Duodenal mucosa (tissue), 2 donors: ENCODE results near the gene DRAM2.

Source experiments
- H3K27ac ChIP-seq: one replicate; pipeline ENCODE4 v1.7.0; 2013; ENCODE audit warnings: low read depth, low read length
- H3K27me3 ChIP-seq, 2 donors: one replicate each; pipeline ENCODE4 v1.7.0; 2013; ENCODE audit warnings: low read length in 2 of 2, control low read depth in 1 of 2; ENCODE audit not compliant: insufficient read depth in 2 of 2, control insufficient read depth in 1 of 2
- H3K36me3 ChIP-seq, 2 donors: one replicate each; pipeline ENCODE4 v1.7.0; 2013; ENCODE audit warnings: low read length in 2 of 2, control low read depth in 1 of 2; ENCODE audit not compliant: insufficient read depth in 2 of 2, control insufficient read depth in 1 of 2
- H3K4me1 ChIP-seq, 2 donors: one replicate each; pipeline ENCODE4 v1.7.0; 2013; ENCODE audit warnings: low read length in 2 of 2, control low read depth in 1 of 2; ENCODE audit not compliant: insufficient read depth in 2 of 2, control insufficient read depth in 1 of 2
- H3K4me3 ChIP-seq, 2 donors: one replicate each; pipeline ENCODE4 v1.7.0; 2013; ENCODE audit warnings: low read length in 2 of 2, low read depth in 1 of 2
- H3K9ac ChIP-seq, 2 donors: one replicate each; pipeline ENCODE4 v1.7.0; 2013; ENCODE audit warnings: low read length in 2 of 2, low read depth in 1 of 2
- H3K9me3 ChIP-seq, 2 donors: one replicate each; pipeline ENCODE4 v1.7.0; 2013; ENCODE audit warnings: low read length in 2 of 2, control low read depth in 1 of 2; ENCODE audit not compliant: control insufficient read depth in 1 of 2

DRAM2 gene

DNA sequence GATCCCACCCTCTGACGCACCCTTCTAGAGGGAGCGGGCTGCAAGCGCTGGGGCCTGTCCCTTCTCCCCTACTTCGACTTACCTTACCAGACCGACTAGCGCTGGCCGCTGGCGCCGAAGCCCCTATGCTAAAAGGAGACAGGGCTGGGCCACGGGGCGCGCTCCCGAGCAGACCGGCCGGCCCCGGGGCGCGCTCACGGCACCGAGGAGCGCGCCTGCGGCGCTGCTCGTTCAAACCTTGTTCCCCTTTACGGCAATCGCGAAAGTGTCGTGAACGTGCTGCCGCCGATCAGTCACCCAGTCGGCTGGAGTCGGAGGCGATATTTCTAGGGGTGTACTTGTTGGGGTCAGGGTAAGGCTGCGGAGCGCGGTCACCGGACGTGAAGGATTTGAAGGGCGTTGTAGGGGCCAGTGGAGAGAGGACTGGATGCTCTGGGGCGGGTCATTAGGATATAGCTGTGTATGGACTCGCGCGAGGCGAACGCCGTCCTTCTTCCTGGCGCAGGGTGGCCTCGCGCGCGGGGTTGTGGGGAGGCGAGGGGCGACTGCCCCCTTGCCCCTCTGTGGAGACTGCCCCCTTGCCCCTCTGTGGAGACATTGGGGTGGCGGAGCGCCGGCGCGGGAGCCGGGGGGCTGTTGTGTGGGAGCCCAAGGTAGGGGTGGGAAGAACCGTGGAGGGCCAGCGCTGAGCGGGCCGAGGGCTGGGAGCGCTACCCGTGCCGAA is at the start of gene DRAM2, which contains the start of gene CEPT1:
TSS of gene DRAM2 (minus strand) at position 138 of the 724 bp plus-strand sequence. CDS start 8,539 bp downstream, outside the sequence.
TSS of gene CEPT1 (plus strand) at position 268 of the 724 bp plus-strand sequence. CDS start 7,492 bp downstream, outside the sequence.
- Histone ChIP-seq H3K36me3 (peaks cover 7 to 10% of the 10 kb centered on the region in 2 donors), H3K27ac (peak within 1 kb of the TSS; percentile 82), H3K4me3 (peak within 1 kb of the TSS; percentile 74 to 92), H3K27me3 (no peaks in the 10 kb centered on the region), H3K9ac (peak within 1 kb of the TSS; percentile 66 to 90), H3K4me1 (peaks cover 26 to 30% of the 10 kb centered on the region in 2 donors), H3K9me3 (no peaks in the 10 kb centered on the region)

DNA sequence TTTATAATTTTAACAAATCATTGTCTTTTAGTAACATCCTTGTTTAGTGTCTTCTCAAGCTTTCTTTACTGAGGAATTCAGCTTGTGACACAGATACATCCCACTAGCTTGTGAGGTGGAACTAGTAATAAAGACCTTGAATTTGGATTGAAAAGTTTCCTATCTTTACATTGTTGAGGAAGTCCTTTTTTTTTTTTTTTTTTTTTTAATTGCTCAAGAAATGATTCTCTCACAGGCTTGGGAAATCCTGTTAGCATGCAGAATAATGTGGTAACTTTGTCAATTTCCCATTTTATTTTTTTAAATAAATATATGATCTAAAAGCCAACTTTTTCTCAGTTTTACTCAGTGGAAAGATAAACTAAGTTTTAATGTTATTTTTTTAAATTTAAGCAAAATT is 44.8 kb upstream of the DRAM2 start:
- no peak overlapping the region for H3K27ac ChIP-seq
- peaks cover 0 to 9% of the 10 kb centered on the region in 2 donors for H3K4me1 ChIP-seq
- no peaks in the 10 kb centered on the region for H3K9me3 ChIP-seq
- no peak overlapping the region for H3K9ac ChIP-seq
- no peaks in the 10 kb centered on the region for H3K27me3 ChIP-seq
- H3K36me3 ChIP-seq: peaks cover 59 to 62% of the 10 kb centered on the region in 2 donors
- H3K4me3 ChIP-seq: no peak overlapping the region

DNA sequence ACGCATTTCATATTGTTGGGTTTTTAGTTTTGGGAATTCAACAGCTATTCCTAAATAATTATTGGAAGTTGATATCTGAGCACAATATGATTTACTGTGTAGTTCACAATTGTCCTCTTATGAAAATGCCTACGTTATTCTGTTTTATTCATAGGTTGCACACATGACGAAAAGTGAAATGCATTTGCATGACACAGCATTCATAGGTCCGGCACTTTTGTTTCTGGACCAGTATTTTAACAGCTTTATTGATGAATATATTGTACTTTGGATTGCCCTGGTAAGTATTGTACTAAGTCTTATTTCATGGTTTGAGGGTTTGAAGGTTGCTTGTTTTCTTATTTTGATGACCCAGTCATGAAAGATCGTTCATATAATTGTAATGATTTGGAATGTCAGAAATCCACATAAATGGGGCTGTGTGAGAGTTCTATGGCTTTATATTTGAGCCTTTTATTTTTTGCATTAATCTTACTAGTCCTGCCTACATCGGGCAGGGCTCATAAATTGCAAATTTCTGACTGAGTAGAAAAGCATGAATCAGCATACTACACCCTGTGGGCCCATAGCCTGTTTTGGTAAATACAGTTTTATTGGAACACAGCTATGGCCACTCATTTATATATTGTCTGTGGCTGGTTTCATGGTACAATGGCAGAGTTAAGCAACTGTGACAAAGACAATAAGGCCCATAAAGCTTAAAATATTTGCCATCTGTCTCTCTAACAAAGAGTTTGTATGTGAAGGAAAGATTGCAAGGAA is 43.6 kb upstream of the DRAM2 start:
- Histone ChIP-seq H3K4me1 (peaks cover 0 to 9% of the 10 kb centered on the region in 2 donors), H3K27ac (no peak overlapping the region), H3K9me3 (no peaks in the 10 kb centered on the region), H3K27me3 (no peaks in the 10 kb centered on the region), H3K9ac (no peak overlapping the region), H3K4me3 (no peak overlapping the region), H3K36me3 (peaks cover 49 to 51% of the 10 kb centered on the region in 2 donors)

DNA sequence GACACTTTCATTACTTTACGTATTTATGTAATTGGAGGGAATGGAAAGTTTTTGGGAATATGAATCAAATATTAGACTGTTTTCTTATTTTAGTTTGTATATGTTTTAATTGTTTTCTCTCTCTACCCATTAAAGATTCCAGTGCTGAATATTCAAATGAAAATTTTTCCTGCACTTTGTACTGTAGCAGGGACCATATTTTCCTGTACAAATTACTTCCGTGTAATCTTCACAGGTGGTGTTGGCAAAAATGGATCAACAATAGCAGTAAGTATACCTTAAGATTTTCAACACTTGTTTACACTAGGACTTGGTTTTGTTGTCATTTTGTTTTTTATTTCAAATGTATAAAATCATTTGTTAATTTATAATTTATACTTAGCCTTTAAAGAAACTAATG is 42.2 kb upstream of the DRAM2 start:
- no peak overlapping the region for H3K9ac ChIP-seq
- no peaks in the 10 kb centered on the region for H3K9me3 ChIP-seq
- no peaks in the 10 kb centered on the region for H3K27me3 ChIP-seq
- peaks cover 34 to 36% of the 10 kb centered on the region in 2 donors for H3K36me3 ChIP-seq
- no peak overlapping the region for H3K27ac ChIP-seq
- H3K4me3 ChIP-seq: no peak overlapping the region
- peaks cover 0 to 9% of the 10 kb centered on the region in 2 donors for H3K4me1 ChIP-seq

- H3K27me3 ChIP-seq: no peaks in the 10 kb centered on the region
- H3K4me1 ChIP-seq: peaks cover 0 to 9% of the 10 kb centered on the region in 2 donors
- peaks cover 14 to 26% of the 10 kb centered on the region in 2 donors for H3K36me3 ChIP-seq
- no peak overlapping the region for H3K27ac ChIP-seq
- no peaks in the 10 kb centered on the region for H3K9me3 ChIP-seq
- no peak overlapping the region for H3K4me3 ChIP-seq
- H3K9ac ChIP-seq: no peak overlapping the region
These were observed 40.2 kb upstream of the DRAM2 start for GRCh38 chr1:111179968-111180533.

DNA sequence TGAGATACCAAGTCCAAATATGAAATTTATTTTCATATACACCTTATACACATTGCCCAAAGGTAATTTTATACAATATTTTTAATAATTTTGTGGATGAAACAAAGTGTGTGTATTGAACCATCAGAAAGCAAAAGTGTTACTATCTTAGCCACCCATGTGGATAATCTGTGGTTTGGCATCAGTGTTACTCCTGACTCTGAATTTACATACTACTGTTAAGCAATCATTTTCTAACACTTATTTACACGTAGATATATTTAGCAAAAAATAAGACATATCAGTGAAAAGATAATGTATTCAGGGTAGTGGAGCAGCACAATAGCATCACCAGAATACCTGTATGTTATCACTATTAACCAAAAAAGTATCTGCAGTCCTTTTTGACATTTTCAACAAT is 36.8 kb upstream of the DRAM2 start:
- Histone ChIP-seq H3K36me3 (peaks cover 0 to 13% of the 10 kb centered on the region in 2 donors), H3K27ac (no peak overlapping the region), H3K9ac (no peak overlapping the region), H3K9me3 (no peaks in the 10 kb centered on the region), H3K4me1 (peaks cover 0 to 5% of the 10 kb centered on the region in 2 donors), H3K4me3 (no peak overlapping the region), H3K27me3 (no peaks in the 10 kb centered on the region)

- H3K4me3 ChIP-seq: no peak overlapping the region
- no peak overlapping the region for H3K9ac ChIP-seq
- no peak overlapping the region for H3K27ac ChIP-seq
- peaks cover 0 to 2% of the 10 kb centered on the region in 2 donors for H3K4me1 ChIP-seq
- peaks cover 0 to 13% of the 10 kb centered on the region in 2 donors for H3K36me3 ChIP-seq
- no peaks in the 10 kb centered on the region for H3K9me3 ChIP-seq
- no peaks in the 10 kb centered on the region for H3K27me3 ChIP-seq
These were observed 35.5 kb upstream of the DRAM2 start for GRCh38 chr1:111175349-111175748.

DNA sequence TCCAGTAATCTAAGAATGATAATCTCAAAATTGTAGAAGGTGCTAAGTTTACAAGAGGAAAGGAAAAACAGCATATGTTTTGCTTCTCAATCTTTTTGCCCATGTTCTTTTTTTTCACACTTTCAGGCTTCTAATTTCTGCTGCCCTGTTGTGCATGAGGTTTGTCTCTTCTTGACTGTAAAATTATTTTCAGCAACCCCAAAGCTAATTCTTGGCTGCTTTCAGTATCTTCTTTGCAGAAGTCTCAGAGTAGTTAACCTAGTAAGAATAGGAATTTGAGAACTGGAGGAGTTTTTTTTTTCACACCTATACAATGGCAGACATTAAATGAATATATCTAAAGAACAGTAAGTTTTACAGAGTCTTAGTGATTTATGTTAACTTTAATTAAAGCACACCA is 34.2 kb upstream of the DRAM2 start:
- Histone ChIP-seq H3K27ac (no peak overlapping the region), H3K4me3 (no peak overlapping the region), H3K36me3 (peaks cover 0 to 14% of the 10 kb centered on the region in 2 donors), H3K9ac (no peak overlapping the region), H3K4me1 (no peaks in the 10 kb centered on the region), H3K9me3 (no peaks in the 10 kb centered on the region), H3K27me3 (no peaks in the 10 kb centered on the region)

DNA sequence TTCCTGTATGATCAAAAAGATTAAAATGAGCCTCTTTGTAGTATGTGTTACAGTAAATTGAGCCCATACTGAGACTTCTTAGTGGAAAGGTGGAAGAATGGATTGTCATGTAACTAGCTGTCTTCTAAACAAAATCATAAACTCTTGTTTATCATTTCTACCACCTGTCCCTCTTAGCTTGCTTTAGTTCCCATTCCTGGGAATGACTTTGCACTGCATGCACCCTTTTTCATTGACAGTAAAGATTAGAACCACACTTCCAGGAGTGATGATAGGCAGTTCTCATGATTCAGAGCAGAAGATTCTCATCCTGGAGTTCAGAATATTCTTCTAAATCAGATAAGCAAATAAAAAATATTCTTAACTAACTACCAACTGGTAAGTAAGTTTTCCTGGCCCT is 32.6 kb upstream of the DRAM2 start:
- H3K27me3 ChIP-seq: no peaks in the 10 kb centered on the region
- no peaks in the 10 kb centered on the region for H3K9me3 ChIP-seq
- H3K36me3 ChIP-seq: peaks cover 0 to 19% of the 10 kb centered on the region in 2 donors
- H3K9ac ChIP-seq: no peak overlapping the region
- H3K27ac ChIP-seq: no peak overlapping the region
- no peaks in the 10 kb centered on the region for H3K4me1 ChIP-seq
- no peak overlapping the region for H3K4me3 ChIP-seq

DNA sequence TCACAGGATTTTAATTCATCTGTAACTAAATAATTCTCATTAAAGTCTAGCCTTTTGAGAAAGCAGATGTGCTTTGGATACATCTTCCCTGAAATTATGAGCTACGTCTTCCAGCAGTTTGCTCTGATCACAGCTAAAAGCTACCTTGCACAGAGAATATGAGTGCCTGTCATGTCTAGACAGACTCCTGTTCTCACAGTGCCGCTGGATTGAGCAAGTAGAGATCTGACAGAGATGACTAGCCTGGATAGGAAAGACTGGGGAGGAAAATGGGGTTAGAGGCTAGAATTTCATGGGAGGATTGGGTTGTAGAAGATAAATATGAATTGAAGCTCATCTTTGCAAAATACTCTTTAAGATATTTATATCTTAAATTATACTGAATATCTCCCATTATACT is 24.3 kb upstream of the DRAM2 start:
- Histone ChIP-seq H3K27ac (no peak overlapping the region), H3K9ac (no peak overlapping the region), H3K36me3 (peaks cover 7 to 17% of the 10 kb centered on the region in 2 donors), H3K4me3 (no peak overlapping the region), H3K4me1 (peaks cover 6 to 11% of the 10 kb centered on the region in 2 donors), H3K27me3 (no peaks in the 10 kb centered on the region), H3K9me3 (no peaks in the 10 kb centered on the region)
